Measurements from ENCODE around the gene L2HGDH. TPM values are rescaled to one million over a fixed set of nuclear protein-coding genes. Genes with fewer than 3 reads are reported as not detected.

L2HGDH gene
- total RNA-seq, 2 experiments from 2014 or later = 1.7 to 3.1 TPM

- no peaks in the 10 kb centered on the region for H3K9me3 Mint-ChIP-seq
- ChIA-PET CTCF (interaction anchor here (0.6 to 1.1 kb wide), 4 partner anchors 111 to 1831 kb away, joined by 3 to 5 read pairs (median 4); partner anchors contain the start of gene NEMF), POLR2A (interaction anchor here (0.7 kb wide), 2 partner anchors 240 to 458 kb away, joined by 3 read pairs; partner anchors contain the start of gene KLHDC2)
- peaks cover 15% of the 10 kb centered on the region for H3K4me1 ChIP-seq (ENCODE audit: insufficient read depth, low read length)
- no peak for TF ChIP-seq CTCF (IDR thresholded peaks at IDR 0.05)
- H3K36me3 ChIP-seq (ENCODE audit: insufficient read depth, low read length) = no peaks in the 10 kb centered on the region
- no peak for DNase-seq
- peaks cover 76% of the 10 kb centered on the region for H3K4me1 Mint-ChIP-seq (ENCODE audit: low read depth)
- H3K27me3 Mint-ChIP-seq = no peaks in the 10 kb centered on the region
- no peak overlapping the region for H3K27ac ChIP-seq (ENCODE audit: low read depth in 1 of 2, low read length in 2 of 2)
- no peak for ATAC-seq (ENCODE audit: poor library complexity)
- intact Hi-C loops (cut with DNase I, micrococcal nuclease) = no loop called here
- no peak overlapping the region for H3K4me3 Mint-ChIP-seq
- no peaks in the 10 kb centered on the region for H3K27me3 ChIP-seq (ENCODE audit: control insufficient read depth in 1 of 2, insufficient read depth in 2 of 2, low read length in 2 of 2)
- H3K4me3 ChIP-seq (ENCODE audit: low read length) = no peak overlapping the region
- peaks cover 12% of the 10 kb centered on the region for H3K36me3 Mint-ChIP-seq (ENCODE audit: low read depth)
- no peaks in the 10 kb centered on the region for H3K9me3 ChIP-seq (ENCODE audit: control insufficient read depth in 1 of 2, insufficient read depth in 1 of 2, low read length in 2 of 2)
- peak overlapping the region; percentile 72 for H3K27ac Mint-ChIP-seq
Observed at GRCh38 chr14:50225067-50225973, 86.7 kb downstream of the L2HGDH start.

- no peaks in the 10 kb centered on the region for H3K36me3 ChIP-seq (ENCODE audit: insufficient read depth, low read length)
- CTCF ChIA-PET = no interaction called here
- no peak for TF ChIP-seq CTCF (IDR thresholded peaks at IDR 0.05)
- H3K27ac ChIP-seq (ENCODE audit: low read depth in 1 of 2, low read length in 2 of 2) = no peak overlapping the region
- Mint-ChIP-seq H3K27me3 (no peaks in the 10 kb centered on the region), H3K9me3 (no peaks in the 10 kb centered on the region), H3K36me3 (ENCODE audit: low read depth) (peaks cover 16% of the 10 kb centered on the region), H3K27ac (peak overlapping the region; percentile 25), H3K4me3 (no peak overlapping the region), H3K4me1 (ENCODE audit: low read depth) (peaks cover 64% of the 10 kb centered on the region)
- POLR2A ChIA-PET = no interaction called here
- no peaks in the 10 kb centered on the region for H3K27me3 ChIP-seq (ENCODE audit: control insufficient read depth in 1 of 2, insufficient read depth in 2 of 2, low read length in 2 of 2)
- no peak overlapping the region for H3K4me3 ChIP-seq (ENCODE audit: low read length)
- intact Hi-C loops (cut with DNase I, micrococcal nuclease) = no loop called here
- DNase-seq = no peak
- peaks cover 13% of the 10 kb centered on the region for H3K4me1 ChIP-seq (ENCODE audit: insufficient read depth, low read length)
- ATAC-seq (ENCODE audit: poor library complexity) = no peak
- H3K9me3 ChIP-seq (ENCODE audit: control insufficient read depth in 1 of 2, insufficient read depth in 1 of 2, low read length in 2 of 2) = no peaks in the 10 kb centered on the region
Observed at GRCh38 chr14:50222055-50222613, 89.9 kb downstream of the L2HGDH start.

GRCh38 chr14:50218501-50218900, 93.5 kb downstream of the L2HGDH start:
- peaks cover 26% of the 10 kb centered on the region for H3K36me3 Mint-ChIP-seq (ENCODE audit: low read depth)
- no peaks in the 10 kb centered on the region for H3K27me3 Mint-ChIP-seq
- H3K9me3 Mint-ChIP-seq = no peaks in the 10 kb centered on the region
- ChIA-PET CTCF (interaction anchor here (0.6 kb wide), 1 partner anchor 99 kb away, joined by 3 read pairs; no protein-coding TSS in a partner anchor), POLR2A (no interaction called here)
- no peak overlapping the region for H3K27ac ChIP-seq (ENCODE audit: low read depth in 1 of 2, low read length in 2 of 2)
- H3K4me1 ChIP-seq (ENCODE audit: insufficient read depth, low read length) = peaks cover 6% of the 10 kb centered on the region
- no peak overlapping the region for H3K4me3 Mint-ChIP-seq
- H3K36me3 ChIP-seq (ENCODE audit: insufficient read depth, low read length) = no peaks in the 10 kb centered on the region
- ATAC-seq (ENCODE audit: poor library complexity) (no peak), DNase-seq (no peak)
- no peak overlapping the region for H3K4me3 ChIP-seq (ENCODE audit: low read length)
- no peak overlapping the region for H3K27ac Mint-ChIP-seq
- peaks cover 52% of the 10 kb centered on the region for H3K4me1 Mint-ChIP-seq (ENCODE audit: low read depth)
- no peaks in the 10 kb centered on the region for H3K9me3 ChIP-seq (ENCODE audit: control insufficient read depth in 1 of 2, insufficient read depth in 1 of 2, low read length in 2 of 2)
- no peaks in the 10 kb centered on the region for H3K27me3 ChIP-seq (ENCODE audit: control insufficient read depth in 1 of 2, insufficient read depth in 2 of 2, low read length in 2 of 2)
- no peak for TF ChIP-seq CTCF (IDR thresholded peaks at IDR 0.05)
- intact Hi-C loops (cut with DNase I, micrococcal nuclease) = no loop called here
